Neural progenitor cell (in vitro differentiated cells): Measurements from ENCODE around the gene SLC2A13.

Experiments used
- CTCF ChIP-seq: fragments of 200-600 bp; sonication (generic); IDR thresholded peaks from 2 replicates; pipeline ENCODE4 v1.5.1; 2017; ENCODE audit warnings: antibody characterized with exemption, mild to moderate bottlenecking
- EZH2 ChIP-seq: fragments of 200-600 bp; sonication (generic); IDR thresholded peaks from 2 replicates; pipeline ENCODE4 v1.6.1; 2017; ENCODE audit warnings: antibody characterized with exemption, mild to moderate bottlenecking, moderate library complexity

GRCh38 chr12:40154381-40154780 is 48.5 kb upstream of the SLC2A13 start:
- TF ChIP-seq EZH2 (no peak), CTCF (no peak)
